Kidney (tissue), 14 donors: ENCODE measurements around the gene ADPRHL1. TPM values are rescaled to one million over a fixed set of nuclear protein-coding genes. Genes with fewer than 3 reads are reported as not detected.

ENCODE experiments used
- DNase-seq, 5 donors: peaks; one replicate each; pipeline ENCODE4 v3.0.0-alpha.2; 2013 to 2020
- FAIRE-seq: peaks from 2 replicates; lab custom pipeline; 2012; peaks lifted over from hg19 to GRCh38; lab: Jason Lieb, UNC
- H3K27ac ChIP-seq, 2 donors: one replicate each; pipeline ENCODE4 v1.7.0; 2013; ENCODE audit warnings: low read depth in 2 of 2, low read length in 2 of 2, inconsistent platforms in 1 of 2
- H3K27me3 ChIP-seq: one replicate; pipeline ENCODE4 v1.7.1; 2013; ENCODE audit warnings: low read length, inconsistent platforms; ENCODE audit not compliant: control insufficient read depth, insufficient read depth
- H3K36me3 ChIP-seq, 3 donors: one replicate each; pipeline versions ENCODE4 v1.7.0 to v1.7.1; 2013; ENCODE audit warnings: low read length in 3 of 3, control low read depth in 1 of 3, inconsistent platforms in 1 of 3; ENCODE audit not compliant: insufficient read depth in 3 of 3, control insufficient read depth in 2 of 3
- H3K4me1 ChIP-seq, 3 donors: one replicate each; pipeline versions ENCODE4 v1.7.0 to v1.7.1; 2013; ENCODE audit warnings: low read length in 3 of 3, inconsistent platforms in 1 of 3, low read depth in 1 of 3; ENCODE audit not compliant: control insufficient read depth in 2 of 3, insufficient read depth in 2 of 3
- H3K4me3 ChIP-seq, 3 donors: one replicate each; pipeline versions ENCODE4 v1.7.0 to v1.8.1; 2013; ENCODE audit warnings: low read length in 3 of 3, control low read depth in 1 of 3, inconsistent platforms in 1 of 3
- H3K9ac ChIP-seq, 3 donors: one replicate each; pipeline versions ENCODE4 v1.7.0 to v1.7.1; 2013; ENCODE audit warnings: low read length in 3 of 3, control low read depth in 1 of 3, inconsistent platforms in 1 of 3
- H3K9me3 ChIP-seq, 3 donors: one replicate each; pipeline versions ENCODE4 v1.7.0 to v1.7.1; 2013; ENCODE audit warnings: low read length in 3 of 3, control low read depth in 1 of 3, inconsistent platforms in 1 of 3; ENCODE audit not compliant: control insufficient read depth in 2 of 3, insufficient read depth in 1 of 3
- CTCF ChIP-seq: IDR thresholded peaks from 3 replicates; pipeline ENCODE4 v1.5.1; 2012; ENCODE audit warnings: mild to moderate bottlenecking, moderate library complexity, borderline replicate concordance; ENCODE audit not compliant: insufficient read depth; ENCODE audit errors: extremely low read depth
- intact Hi-C: fragments of 100-400 bp; cut with DNase I; formaldehyde crosslinking; loops from one replicate; pipeline ENCODE4 v1.11.1; 2022
- polyA plus RNA-seq: library from polyadenylated mRNA; stranded (reverse); fragments of 350-450 nt; fragmentation: Illumina TruSeq; extraction: RNeasy Lipid Tissue Mini Kit (QIAGEN cat#74804); gene quantifications from one replicate; pipeline ENCODE4 v1.2.3, GENCODE V29; 2014; ENCODE audit warnings: low read depth, low replicate concordance; ENCODE audit not compliant: insufficient read depth
- total RNA-seq: library from RNA; stranded (reverse); fragmentation: NEBNext Ultra II Directional; extraction: Animal tissue kit (Norgen Biotek cat#: 25700); gene quantifications from one replicate; pipeline ENCODE4 v1.2.1, GENCODE V29; 2021
- donor health status: control.
- donor health status: control.
- donor health status: control.
- donor health status: control.
- donor health status: control.
- donor health status: DM: yes; HTN: yes; CAD: no.
- donor health status: Normal renal cell carcinoma (clear cell type).

The ADPRHL1 gene
- total and polyA plus RNA-seq, 2 donors from 2014 or later, result 1.1 to 1.5 TPM

DNA sequence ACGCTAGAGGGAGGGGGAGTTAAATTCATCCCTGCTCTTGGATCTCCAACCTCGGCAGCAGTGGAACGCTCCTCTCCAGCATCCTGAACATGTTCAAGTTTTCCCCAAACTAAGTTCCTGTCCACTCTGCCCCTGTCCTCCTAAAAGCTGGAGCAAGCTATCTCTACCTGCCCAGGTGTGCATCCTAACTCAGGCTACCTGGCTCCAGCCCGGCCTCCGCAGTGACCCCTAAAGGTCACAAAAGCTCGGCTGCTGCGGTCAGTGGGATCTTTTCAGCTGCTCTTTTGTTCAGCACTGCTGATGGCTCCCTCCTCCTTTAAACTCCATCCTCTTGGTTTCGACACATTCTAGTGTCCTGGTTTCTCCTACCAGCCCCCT lies 35.9 kb upstream of the ADPRHL1 start:
- FAIRE-seq, result no peak
- H3K9me3 ChIP-seq, result no peaks in the 10 kb centered on the region
- H3K36me3 ChIP-seq, result no peaks in the 10 kb centered on the region
- no peak overlapping the region for H3K27ac ChIP-seq
- peak; percentile 9 for TF ChIP-seq CTCF
- H3K4me3 ChIP-seq, result peak overlapping the region; percentile 57 to 80 (median 78)
- peak in 1 of 5 donors; percentile 69 for DNase-seq
- H3K27me3 ChIP-seq, result no peaks in the 10 kb centered on the region
- H3K9ac ChIP-seq, result peak overlapping the region in 2 of 3 donors; percentile 51 to 68
- H3K4me1 ChIP-seq, result peaks cover 0 to 13% (median 10%) of the 10 kb centered on the region in 3 donors
- intact Hi-C loops, result no loop called here

DNA sequence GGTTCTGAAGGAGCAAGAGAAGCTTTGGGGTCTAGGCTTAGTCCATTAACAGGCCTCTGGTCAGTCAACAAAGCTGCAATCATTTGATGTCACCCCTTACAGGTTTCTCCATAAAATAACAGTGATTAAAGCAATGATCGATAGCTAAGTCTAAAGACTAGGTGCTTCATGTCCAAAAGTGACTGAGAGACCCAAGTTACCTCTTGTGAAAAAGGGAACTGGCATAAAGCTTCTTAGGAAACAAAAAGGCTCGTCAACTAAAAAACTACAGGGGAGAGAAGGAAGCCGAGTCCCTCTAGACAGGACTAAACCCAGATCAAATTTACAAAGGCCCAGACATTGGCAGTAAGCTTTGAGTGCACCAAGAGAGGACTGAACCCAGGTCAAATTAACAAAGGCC lies 35.0 kb upstream of the ADPRHL1 start:
- no peak overlapping the region for H3K27ac ChIP-seq
- peaks cover 0 to 13% (median 10%) of the 10 kb centered on the region in 3 donors for H3K4me1 ChIP-seq
- no peak for TF ChIP-seq CTCF
- DNase-seq, result no peak
- H3K9me3 ChIP-seq, result no peaks in the 10 kb centered on the region
- intact Hi-C loops, result no loop called here
- H3K4me3 ChIP-seq, result no peak overlapping the region
- FAIRE-seq, result no peak
- no peaks in the 10 kb centered on the region for H3K36me3 ChIP-seq
- H3K9ac ChIP-seq, result peak overlapping the region in 1 of 3 donors; percentile 32
- no peaks in the 10 kb centered on the region for H3K27me3 ChIP-seq

DNA sequence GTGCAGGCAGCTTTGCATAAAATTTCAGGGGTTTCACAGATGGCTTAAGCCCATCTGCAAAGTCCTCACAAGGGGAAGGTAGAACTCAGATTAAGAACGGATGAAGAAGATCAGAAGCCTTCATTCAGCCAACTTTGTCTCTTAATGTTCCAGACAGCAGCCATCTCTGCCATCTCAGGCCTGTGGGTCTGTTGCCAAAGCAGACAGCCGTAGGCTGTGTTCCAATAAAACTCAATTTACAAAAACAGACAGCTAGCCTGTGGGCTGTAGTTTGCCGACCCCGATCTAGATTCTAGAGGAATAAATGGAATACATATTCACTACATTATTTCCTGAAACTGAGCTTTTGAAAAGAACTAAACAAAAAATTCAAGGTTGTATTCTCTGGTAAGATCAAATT lies 33.4 kb upstream of the ADPRHL1 start:
- intact Hi-C loops, result no loop called here
- Histone ChIP-seq H3K27ac (no peak overlapping the region), H3K36me3 (no peaks in the 10 kb centered on the region), H3K9ac (no peak overlapping the region), H3K27me3 (no peaks in the 10 kb centered on the region), H3K4me3 (no peak overlapping the region), H3K4me1 (peaks cover 0 to 13% (median 13%) of the 10 kb centered on the region in 3 donors), H3K9me3 (no peaks in the 10 kb centered on the region)
- DNase-seq, result no peak
- no peak for FAIRE-seq
- no peak for TF ChIP-seq CTCF

DNA sequence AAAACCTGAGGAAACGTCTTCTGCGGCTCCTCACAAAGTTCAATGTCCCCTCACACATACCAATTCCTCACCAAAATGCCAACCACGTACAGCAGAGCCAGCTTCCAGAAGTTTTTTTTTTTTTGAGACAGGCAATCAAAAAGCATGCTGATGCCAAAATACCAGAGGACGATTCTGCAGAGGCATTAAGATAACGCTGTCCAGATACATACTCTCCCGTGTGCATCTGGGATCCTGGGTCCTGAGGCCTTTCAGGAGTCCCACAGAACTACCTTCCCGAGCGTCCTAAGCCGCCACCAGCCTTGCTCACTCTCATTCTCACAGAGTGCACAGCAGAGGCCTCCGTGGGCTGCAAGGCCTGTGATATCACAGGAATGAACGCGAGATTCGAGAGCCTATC lies 32.3 kb upstream of the ADPRHL1 start:
- Histone ChIP-seq H3K27me3 (no peaks in the 10 kb centered on the region), H3K4me1 (peaks cover 0 to 13% (median 13%) of the 10 kb centered on the region in 3 donors), H3K36me3 (no peaks in the 10 kb centered on the region), H3K9me3 (no peaks in the 10 kb centered on the region), H3K4me3 (no peak overlapping the region), H3K9ac (no peak overlapping the region), H3K27ac (no peak overlapping the region)
- intact Hi-C loops, result no loop called here
- DNase-seq (no peak), FAIRE-seq (no peak)
- no peak for TF ChIP-seq CTCF
